ENCODE data around the gene ITGB2.
"Not testable (repeated sequence)": the region's sequence is repeated elsewhere in the genome, so short reads cannot be mapped to it uniquely, and the experiment has no call there.

The ITGB2 gene

DNA sequence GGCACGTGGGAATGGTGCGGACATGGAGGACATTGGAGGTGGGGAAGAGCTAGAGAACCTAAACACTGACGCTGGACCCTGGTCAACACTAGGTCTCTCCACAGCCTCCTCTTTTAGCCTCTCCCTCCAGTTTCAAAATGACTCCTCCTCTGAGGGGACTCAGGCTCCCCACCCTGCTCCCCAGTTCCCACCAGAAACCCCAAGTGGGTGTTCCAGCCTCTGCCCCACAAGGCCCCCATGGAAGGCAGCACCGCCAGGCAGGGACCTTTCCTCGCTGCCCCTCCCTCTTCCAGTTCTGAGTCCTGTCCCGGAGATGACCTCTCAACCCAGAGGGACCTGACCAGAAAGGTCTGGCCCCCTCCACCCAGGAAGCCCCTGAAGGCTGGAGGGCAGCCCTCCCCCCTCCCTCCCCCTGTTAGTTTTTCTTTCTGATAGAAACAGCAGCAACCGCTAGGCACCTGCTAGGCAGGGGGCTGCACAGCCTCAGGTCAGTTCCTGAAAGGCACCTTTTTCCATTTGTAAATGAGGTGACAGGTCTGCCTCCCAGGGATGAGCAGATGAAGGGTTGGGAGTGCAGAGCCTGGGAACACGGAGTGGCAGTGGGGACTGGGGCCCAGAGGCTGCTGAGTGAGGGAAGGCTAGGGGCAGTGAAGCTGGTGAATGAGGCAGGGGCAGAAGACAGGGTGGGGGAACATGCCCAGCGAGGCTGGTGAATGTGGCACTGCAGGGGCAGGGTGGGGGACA lies 9.3 kb upstream of the ITGB2 start:
- TF ChIP-seq EZH2 (IDR thresholded peaks at IDR 0.05; ENCODE audit: borderline replicate concordance, low read length) (no peak), CTCF (IDR thresholded peaks at IDR 0.05; ENCODE audit: low read length) (no peak)
- H2AFZ ChIP-seq (ENCODE audit: low read length), result no peak overlapping the region
- H3F3A ChIP-seq (ENCODE audit: insufficient read depth, low read length), result no peaks in the 10 kb centered on the region
- H3K9me2 ChIP-seq (ENCODE audit: low read depth, low read length), result no peaks in the 10 kb centered on the region
- H3K79me2 ChIP-seq (ENCODE audit: insufficient read depth, low read length), result no peaks in the 10 kb centered on the region
- peaks cover 7% of the 10 kb centered on the region for H3K4me1 ChIP-seq (ENCODE audit: insufficient read depth, low read length, severe bottlenecking)
- H3K9me3 ChIP-seq (ENCODE audit: low read length), result no peaks in the 10 kb centered on the region
- no peak overlapping the region for H3K4me3 ChIP-seq (ENCODE audit: low read depth, low read length, poor library complexity, severe bottlenecking)
- no peak overlapping the region for H3K4me2 ChIP-seq (ENCODE audit: low read length)
- peaks cover 4% of the 10 kb centered on the region; the same call in 1 of the 2 replicates for H3K27me3 ChIP-seq (ENCODE audit: insufficient read depth, low read length)
- H3K27ac ChIP-seq (ENCODE audit: low read depth, low read length, poor library complexity, severe bottlenecking), result no peak overlapping the region
- H3K36me3 ChIP-seq (ENCODE audit: insufficient read depth, low read length), result no peaks in the 10 kb centered on the region
- no peak overlapping the region for H3K9ac ChIP-seq (ENCODE audit: low read length)
- H4K20me1 ChIP-seq (ENCODE audit: insufficient read depth, low read length), result no peaks in the 10 kb centered on the region

DNA sequence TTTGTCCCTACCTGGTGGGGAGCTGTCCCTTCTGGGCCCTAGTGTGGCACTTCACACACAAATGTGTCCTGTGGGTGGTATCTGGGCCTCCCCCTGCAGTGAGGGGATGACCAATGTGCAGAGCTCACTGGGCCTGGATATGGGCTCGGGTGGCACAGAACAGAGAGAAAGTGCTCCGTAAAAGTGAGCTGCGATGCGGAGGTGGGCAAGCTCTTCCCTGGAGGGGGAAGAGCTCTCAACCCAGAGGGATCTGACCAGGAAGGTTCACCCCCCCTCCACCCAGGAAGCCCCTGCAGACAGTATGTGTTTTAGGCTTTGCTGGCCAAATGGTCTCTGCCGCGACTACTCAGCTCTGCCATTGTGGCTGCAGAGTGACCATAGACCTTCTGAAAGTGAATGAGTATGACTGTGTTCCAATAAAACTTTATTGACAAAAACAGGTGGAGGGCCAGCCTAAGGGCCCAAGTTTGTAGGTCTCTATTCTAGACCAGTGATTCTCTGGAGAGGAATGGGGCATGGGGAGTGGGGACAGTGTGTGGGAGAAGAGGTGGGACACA lies 8.6 kb upstream of the ITGB2 start:
- H3K4me1 ChIP-seq (ENCODE audit: insufficient read depth, low read length, severe bottlenecking), result peaks cover 7% of the 10 kb centered on the region
- no peak overlapping the region for H3K27ac ChIP-seq (ENCODE audit: low read depth, low read length, poor library complexity, severe bottlenecking)

DNA sequence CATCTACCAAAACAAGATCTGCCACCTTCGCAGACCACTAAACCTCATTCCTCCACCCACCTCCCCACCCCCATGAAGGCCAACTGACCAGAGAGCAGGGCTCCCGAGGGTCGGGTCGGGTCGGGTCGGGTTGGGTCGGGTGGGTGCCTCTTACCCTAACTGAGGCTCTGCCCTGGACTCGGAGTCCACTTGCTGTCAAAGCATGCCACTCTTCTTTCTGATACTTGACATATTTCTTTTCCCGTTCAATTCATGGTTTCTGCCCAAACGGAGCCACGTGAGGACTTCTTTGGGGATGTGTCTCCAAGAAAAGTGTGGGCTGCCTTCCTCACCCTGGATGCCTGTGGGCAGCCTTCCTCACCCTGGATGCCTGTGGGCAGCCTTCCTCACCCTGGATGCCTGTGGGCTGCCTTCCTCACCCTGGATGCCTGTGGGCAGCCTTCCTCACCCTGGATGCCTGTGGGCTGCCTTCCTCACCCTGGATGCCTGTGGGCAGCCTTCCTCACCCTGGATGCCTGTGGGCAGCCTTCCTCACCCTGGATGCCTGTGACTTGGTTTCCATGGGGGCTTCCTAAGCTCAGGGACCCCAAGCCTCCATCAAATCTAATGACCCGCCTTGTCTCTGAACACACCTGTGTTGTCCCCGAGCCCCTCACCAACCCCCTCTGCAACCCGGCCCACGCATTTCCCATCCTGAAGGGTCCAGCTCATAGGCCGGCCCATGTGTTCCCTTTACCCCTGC lies 8.0 kb upstream of the ITGB2 start:
- H3K4me3 ChIP-seq (ENCODE audit: low read depth, low read length, poor library complexity, severe bottlenecking); H3K9me2 ChIP-seq (ENCODE audit: low read depth, low read length); H3K9me3 ChIP-seq (ENCODE audit: low read length); H3K4me1 ChIP-seq (ENCODE audit: insufficient read depth, low read length, severe bottlenecking); H3K9ac ChIP-seq (ENCODE audit: low read length); H3K4me2 ChIP-seq (ENCODE audit: low read length); H3K27me3 ChIP-seq (ENCODE audit: insufficient read depth, low read length); H2AFZ ChIP-seq (ENCODE audit: low read length); H3K27ac ChIP-seq (ENCODE audit: low read depth, low read length, poor library complexity, severe bottlenecking); H3F3A ChIP-seq (ENCODE audit: insufficient read depth, low read length); H3K36me3 ChIP-seq (ENCODE audit: insufficient read depth, low read length); H4K20me1 ChIP-seq (ENCODE audit: insufficient read depth, low read length); H3K79me2 ChIP-seq (ENCODE audit: insufficient read depth, low read length): not testable (repeated sequence)

More for the DNA sequence above, 8.6 kb upstream of the ITGB2 start:
- no peak overlapping the region for H3K4me2 ChIP-seq (ENCODE audit: low read length)
- H3K79me2 ChIP-seq (ENCODE audit: insufficient read depth, low read length), result no peaks in the 10 kb centered on the region
- no peaks in the 10 kb centered on the region for H3K36me3 ChIP-seq (ENCODE audit: insufficient read depth, low read length)
- no peaks in the 10 kb centered on the region for H3K9me2 ChIP-seq (ENCODE audit: low read depth, low read length)
- TF ChIP-seq CTCF (IDR thresholded peaks at IDR 0.05; ENCODE audit: low read length) (no peak), EZH2 (IDR thresholded peaks at IDR 0.05; ENCODE audit: borderline replicate concordance, low read length) (no peak)
- peaks cover 4% of the 10 kb centered on the region; the same call in 1 of the 2 replicates for H3K27me3 ChIP-seq (ENCODE audit: insufficient read depth, low read length)
- no peaks in the 10 kb centered on the region for H4K20me1 ChIP-seq (ENCODE audit: insufficient read depth, low read length)
- no peaks in the 10 kb centered on the region for H3F3A ChIP-seq (ENCODE audit: insufficient read depth, low read length)
- H2AFZ ChIP-seq (ENCODE audit: low read length), result no peak overlapping the region
- no peaks in the 10 kb centered on the region for H3K9me3 ChIP-seq (ENCODE audit: low read length)
- no peak overlapping the region for H3K9ac ChIP-seq (ENCODE audit: low read length)
- H3K4me3 ChIP-seq (ENCODE audit: low read depth, low read length, poor library complexity, severe bottlenecking), result no peak overlapping the region

Measured in OCI-LY1 (cell line).